H1 (cell line): ENCODE data around the gene RAB43. TPM values are rescaled to one million over a fixed set of nuclear protein-coding genes. Genes with fewer than 3 reads are reported as not detected.

Source experiments
- HDAC6 ChIP-seq: IDR thresholded peaks from one replicate; pipeline ENCODE4 v1.7.1; 2012; ENCODE audit warnings: low read depth, mild to moderate bottlenecking, inconsistent platforms, low read length, moderate library complexity
- MAFK ChIP-seq: IDR thresholded peaks from 2 replicates; pipeline ENCODE4 v1.6.1; 2012; ENCODE audit warnings: low read depth, mild to moderate bottlenecking, improper control_type of control experiment, low read length
- NANOG ChIP-seq: IDR thresholded peaks from 2 replicates; pipeline ENCODE4 v1.6.1; 2011; ENCODE audit warnings: low read length, low read depth, mild to moderate bottlenecking, inconsistent platforms; ENCODE audit not compliant: insufficient read depth, poor library complexity, severe bottlenecking
- POU5F1 ChIP-seq: IDR thresholded peaks from 2 replicates; pipeline ENCODE4 v1.6.1; 2011; ENCODE audit warnings: low read depth, mild to moderate bottlenecking, low read length, moderate library complexity
- SIX5 ChIP-seq: IDR thresholded peaks from 2 replicates; pipeline ENCODE4 v1.6.1; 2011; ENCODE audit warnings: mild to moderate bottlenecking, low read depth, low read length
- SUZ12 ChIP-seq: fragments of 200-600 bp; sonication (generic); IDR thresholded peaks from 2 replicates; pipeline ENCODE4 v1.6.1; 2012; ENCODE audit warnings: mild to moderate bottlenecking, inconsistent platforms, low read length, moderate library complexity, mixed read lengths
- polyA plus RNA-seq, 7 experiments: library from polyadenylated mRNA; depleted of rRNA in 3 of 7; stranded (reverse) in 5 of 7; unstranded in 2 of 7; fragments of >200 nt in 5 of 7; fragments of 200-250 nt in 2 of 7; gene quantifications; 1 replicate in 5 of 7; 2 replicates in 1 of 7; 4 replicates in 1 of 7; pipeline versions ENCODE4 v1.2.1 to v1.2.3, GENCODE V29; 2011 to 2013; ENCODE audit warnings: missing spikeins in 2 of 7, mixed read lengths in 2 of 7
- total RNA-seq: library from RNA; stranded (reverse); fragmentation: NEBNext Ultra II Directional; extraction: Animal tissue kit (Norgen Biotek cat#: 25700); gene quantifications from 2 replicates; pipeline ENCODE4 v1.2.1, GENCODE V29; 2021

The RAB43 gene
- total and polyA plus RNA-seq, 2 of the 8 experiments (the other 6 are each of a cell fraction or from before 2014, with no cell fraction given): 13.1 to 19.4 TPM

DNA sequence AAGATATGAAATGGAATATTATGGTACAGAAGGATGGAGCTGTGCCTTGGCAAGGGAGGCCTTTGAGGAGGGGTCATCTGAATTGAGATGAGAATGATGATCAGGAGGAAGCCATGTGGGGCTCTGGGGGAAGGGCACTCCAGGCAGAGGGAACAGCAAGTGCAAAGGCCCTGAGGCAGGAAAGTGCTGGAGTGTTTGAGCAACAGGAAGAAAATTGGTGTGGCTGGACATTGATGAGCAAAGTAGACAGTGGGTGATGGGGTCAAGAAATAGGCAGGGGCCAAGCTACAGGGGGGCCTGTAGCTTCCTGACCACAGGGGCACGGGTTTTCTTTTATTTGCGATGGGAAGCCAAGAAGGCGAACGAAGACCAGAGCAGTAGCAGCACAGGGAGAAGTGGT, 64.4 kb downstream of the RAB43 start (continued):
- no peak for TF ChIP-seq HDAC6
- no peak for TF ChIP-seq SUZ12
- no peak for TF ChIP-seq NANOG
- no peak for TF ChIP-seq POU5F1
- no peak for TF ChIP-seq SIX5
- TF ChIP-seq MAFK: no peak
